Muscle of arm (tissue), 12 donors: ENCODE data around the gene BARX1. TPM values are rescaled to one million over a fixed set of nuclear protein-coding genes. Genes with fewer than 3 reads are reported as not detected.
"Not testable (repeated sequence)": the region's sequence is repeated elsewhere in the genome, so short reads cannot be mapped to it uniquely, and the experiment has no call there.

Source experiments
- DNase-seq: peaks from one replicate; pipeline ENCODE4 v3.0.0-alpha.2; 2013
- polyA plus RNA-seq, 12 donors: library from polyadenylated mRNA; unstranded; fragments of 120-200 nt; gene quantifications; one replicate each; pipeline ENCODE4 v1.2.1, GENCODE V29; 2013; ENCODE audit not compliant: insufficient read length in 12 of 12

The BARX1 gene
- polyA plus RNA-seq, 12 donors = 0.09 to 0.41 TPM; not detected in 10

DNA sequence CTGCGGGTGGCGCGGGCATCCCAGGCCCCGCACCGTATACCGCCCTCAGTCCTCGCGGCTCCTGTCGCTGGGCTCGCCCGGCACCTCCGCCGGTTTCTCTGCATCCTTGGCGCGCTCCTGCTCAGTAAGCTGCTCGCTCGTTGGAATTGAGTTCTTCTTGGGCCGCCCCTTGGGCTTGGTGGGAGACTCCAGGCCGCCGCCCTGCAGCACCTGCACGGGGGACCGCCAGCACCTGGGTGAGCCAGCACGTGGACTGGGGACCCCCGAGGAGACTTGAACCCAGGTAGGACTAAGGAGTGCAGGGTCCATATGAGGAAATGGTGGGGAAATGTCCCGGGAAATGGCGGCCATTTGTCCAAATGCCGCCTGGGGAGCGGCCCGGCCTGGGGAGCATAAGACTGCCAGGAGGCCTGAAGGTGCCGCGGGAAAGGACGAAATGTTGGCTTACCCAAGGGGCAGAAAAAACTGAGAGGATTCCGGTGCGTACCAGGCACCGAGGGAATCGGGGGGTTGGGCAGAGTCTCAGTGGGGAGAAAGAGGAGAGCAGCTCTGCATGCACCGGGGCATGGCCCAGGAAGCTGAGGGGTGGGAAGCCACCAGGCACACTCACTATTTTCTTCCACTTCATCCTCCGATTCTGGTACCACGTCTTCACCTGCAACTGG is 2.9 kb downstream of the BARX1 start:
- no peak for DNase-seq

DNA sequence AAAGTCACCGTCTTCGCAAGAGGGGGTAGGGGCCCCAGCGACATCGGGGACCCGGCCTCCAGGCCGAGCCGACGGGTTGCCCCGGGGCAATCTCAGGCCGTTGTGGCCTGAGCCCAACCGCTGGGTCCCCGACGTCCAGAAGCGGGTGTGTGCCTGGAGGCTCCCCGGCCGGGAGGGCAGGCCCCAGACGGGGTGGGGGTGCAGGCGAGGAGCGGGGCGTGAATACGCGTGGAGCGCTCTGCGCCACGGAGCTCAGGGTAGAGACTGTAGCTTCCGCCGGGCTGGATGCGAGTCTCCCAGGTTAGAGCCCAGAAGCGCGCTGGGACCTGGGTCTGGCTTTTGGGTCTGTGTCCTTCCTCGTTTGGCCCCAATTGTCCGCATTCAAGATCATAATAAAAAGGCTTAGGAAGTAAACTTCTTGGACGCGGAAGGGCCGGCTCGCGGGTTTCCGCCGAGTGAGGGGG is 3.5 kb downstream of the BARX1 start:
- no peak for DNase-seq

DNA sequence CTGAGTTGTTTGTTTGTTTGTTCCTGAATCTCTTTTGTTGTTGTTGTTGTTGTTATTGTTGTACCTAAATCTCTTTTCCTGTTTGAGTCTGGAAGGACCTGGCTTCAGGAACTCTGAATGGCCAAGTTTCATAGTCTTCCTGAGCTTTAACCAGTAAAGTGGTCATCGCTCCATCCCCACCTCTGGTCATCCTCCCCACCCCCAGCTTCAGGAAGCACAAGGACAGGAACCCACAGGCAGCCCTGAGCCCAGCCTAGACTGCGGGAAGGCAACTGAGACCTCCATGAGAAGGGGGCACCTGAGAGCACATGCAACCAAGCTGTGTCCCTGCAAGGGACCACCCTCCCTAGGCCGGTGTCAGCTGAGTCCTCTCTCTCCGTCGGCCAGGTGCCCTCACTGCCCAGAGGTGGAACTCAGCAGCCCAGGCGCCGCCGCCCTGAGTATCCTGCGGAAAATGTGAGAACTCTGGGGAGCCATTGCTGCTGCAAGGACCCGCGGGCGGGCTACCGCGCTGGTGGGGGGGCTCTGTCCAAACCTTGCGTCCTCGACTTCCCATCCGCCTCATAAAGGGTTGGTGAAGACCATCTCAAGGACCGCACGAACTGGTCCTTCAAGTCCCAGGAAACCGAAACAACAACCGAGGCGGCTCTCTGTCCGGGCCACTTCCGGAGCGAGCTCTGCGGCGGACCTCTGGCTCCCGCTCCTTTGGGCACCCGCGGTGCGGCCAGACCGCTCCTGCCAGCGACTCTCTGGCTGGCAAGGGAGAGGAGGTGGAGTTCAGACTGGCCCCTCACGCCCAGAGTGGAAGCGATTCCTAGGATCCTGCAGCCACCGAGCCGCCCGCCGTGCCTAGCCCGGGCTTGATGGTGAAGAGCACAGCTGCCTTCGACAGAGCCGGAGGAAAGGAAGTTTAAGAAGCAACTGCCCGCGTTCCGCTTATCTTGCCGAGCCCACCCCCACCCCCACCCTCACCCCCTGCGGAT is 4.2 kb downstream of the BARX1 start:
- no peak for DNase-seq

DNA sequence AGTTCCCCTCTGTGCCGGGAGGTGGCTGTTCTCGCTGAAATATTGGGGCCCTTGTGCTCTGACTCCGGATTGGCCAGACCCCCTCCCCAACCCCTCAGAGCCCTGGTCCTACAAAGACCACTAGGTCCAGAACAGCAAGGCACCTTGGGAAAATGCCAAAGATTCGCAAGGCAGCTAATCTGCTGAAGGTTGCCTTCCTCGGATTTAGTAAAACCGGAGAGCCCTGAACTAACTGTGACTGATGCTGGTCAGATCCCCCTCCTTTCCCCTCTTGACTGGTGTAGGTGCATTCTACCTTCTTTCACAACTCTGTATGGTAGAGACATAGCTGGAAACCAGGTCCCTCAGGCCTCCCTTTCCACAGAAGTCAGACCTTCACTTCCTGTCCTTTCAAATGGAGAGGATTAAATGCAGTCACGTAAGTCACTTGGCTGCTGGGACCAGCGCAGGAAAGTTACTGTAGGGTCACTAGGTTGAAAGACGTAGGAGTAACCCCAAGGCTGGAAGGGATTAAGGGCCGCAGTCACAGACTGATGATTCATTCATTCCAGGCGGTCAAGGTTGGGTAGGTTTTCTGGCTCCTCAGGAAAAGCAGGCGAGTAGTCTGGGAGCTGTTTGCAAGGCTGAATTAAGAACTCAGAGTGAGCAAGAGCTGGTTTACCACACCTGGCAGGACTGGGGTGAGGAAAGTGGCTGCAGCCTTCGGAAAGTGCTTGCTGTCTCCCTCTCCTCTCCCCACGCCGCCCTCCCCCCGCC is 5.3 kb downstream of the BARX1 start:
- DNase-seq = no peak

DNA sequence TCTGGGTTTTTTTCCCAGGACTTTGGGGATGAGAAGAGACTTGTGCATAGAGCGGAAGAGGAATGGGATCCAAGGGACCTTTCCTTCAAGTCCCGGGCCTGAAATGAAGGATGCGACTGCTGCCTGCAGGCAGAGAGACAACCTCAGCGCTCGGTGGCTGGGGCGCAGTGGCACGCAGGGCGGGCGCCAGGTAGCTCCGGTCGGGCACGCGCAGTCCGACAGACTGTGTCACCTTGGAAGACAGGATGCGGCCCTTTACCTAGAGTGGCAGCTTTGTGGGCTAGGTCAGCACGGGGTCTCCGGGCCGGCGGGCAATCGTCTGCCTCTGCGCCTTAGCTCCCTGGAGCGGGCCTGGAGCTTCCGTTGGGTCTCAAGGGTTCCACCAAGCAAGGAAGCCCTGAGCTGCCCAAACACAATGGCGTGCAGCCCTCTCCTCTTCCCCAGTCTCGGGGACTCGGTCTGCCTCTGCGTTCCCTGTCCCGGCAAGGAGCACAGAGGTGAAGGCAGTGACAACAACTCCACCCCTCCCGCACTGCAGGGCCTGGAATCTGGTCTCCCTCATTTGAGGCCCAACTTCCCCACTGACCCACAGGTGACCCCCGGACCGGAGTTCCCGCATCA is 6.0 kb downstream of the BARX1 start:
- no peak for DNase-seq

DNA sequence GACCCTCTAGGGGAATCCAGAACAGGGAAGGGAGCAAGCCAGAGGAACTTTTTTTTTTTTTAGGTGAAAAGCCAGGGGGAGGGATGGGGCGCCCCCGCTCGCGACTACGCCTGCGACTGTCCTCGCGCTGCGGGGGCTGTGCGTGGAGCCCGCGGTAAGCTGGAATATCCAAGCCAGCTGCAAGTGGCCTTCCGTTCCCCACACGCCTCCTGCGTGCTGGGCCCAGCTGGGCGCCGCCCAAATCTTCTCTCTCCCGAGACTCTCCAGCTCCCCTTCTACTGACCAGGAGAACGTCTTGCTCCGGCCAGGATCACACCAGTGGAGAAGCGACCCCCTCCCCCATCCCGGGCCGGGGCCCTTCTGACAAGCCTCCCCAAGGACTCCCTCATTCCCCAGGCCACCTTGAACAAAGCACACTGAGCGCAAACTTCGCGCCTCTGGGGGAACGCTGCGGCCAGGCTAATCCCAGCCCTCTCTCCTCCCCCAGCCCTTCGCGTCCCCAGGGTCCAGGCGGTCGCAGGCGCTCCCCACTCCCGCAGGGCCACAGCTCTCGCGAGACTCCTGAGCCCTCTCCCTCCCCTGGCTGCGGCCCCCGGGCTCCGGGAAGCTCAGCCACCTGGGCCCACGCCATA is 6.6 kb downstream of the BARX1 start:
- no peak for DNase-seq

DNA sequence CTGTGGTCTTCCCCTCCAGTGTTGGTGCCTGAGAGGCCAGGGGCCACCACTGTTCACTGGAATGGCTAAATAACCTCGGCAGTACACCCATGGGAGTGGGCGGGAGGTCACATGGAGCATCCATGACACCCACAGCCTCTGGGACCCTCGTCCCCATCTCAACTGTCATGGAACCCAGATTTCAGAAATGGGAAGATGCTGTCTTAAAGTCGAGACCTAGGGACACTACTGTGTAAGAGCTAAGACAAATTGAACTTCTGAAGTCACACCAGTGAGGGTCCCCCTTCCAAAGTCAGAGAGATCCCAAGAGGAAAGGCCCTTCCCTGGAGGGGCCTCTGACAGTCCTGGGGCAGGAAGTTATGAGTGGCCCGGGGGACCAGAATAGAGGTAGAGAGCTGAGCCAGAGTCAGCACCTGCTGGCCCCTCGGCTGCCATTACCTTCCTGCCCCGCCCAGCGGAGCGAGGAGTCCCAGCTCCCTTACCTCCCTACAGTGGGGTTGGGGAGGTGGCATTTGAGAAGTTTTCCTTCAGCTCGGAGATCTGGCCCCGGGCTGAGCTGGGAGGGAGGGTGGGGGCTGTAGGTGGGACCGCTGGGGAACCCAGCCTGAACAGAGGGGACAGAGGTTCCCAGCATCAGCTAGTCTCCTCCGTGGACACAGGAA is 7.6 kb downstream of the BARX1 start:
- DNase-seq = no peak

DNA sequence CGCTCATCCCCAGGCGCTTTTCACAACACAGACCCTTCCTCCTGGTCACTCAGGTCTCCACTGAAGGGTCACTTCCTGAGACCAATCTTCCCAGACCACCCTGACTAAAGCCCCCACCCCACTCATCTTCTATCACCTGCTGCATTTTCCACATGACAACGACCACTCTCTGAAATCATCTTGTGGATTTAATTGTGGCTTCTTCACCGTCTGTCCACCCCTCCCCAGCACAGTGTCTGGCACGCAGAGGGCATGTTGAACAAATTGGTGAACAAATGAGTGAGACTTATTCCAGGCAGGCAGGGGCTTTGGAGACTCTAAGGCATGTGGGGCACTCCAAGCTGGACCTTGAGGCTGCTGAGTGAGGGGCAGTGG is 8.8 kb downstream of the BARX1 start:
- DNase-seq = no peak

DNA sequence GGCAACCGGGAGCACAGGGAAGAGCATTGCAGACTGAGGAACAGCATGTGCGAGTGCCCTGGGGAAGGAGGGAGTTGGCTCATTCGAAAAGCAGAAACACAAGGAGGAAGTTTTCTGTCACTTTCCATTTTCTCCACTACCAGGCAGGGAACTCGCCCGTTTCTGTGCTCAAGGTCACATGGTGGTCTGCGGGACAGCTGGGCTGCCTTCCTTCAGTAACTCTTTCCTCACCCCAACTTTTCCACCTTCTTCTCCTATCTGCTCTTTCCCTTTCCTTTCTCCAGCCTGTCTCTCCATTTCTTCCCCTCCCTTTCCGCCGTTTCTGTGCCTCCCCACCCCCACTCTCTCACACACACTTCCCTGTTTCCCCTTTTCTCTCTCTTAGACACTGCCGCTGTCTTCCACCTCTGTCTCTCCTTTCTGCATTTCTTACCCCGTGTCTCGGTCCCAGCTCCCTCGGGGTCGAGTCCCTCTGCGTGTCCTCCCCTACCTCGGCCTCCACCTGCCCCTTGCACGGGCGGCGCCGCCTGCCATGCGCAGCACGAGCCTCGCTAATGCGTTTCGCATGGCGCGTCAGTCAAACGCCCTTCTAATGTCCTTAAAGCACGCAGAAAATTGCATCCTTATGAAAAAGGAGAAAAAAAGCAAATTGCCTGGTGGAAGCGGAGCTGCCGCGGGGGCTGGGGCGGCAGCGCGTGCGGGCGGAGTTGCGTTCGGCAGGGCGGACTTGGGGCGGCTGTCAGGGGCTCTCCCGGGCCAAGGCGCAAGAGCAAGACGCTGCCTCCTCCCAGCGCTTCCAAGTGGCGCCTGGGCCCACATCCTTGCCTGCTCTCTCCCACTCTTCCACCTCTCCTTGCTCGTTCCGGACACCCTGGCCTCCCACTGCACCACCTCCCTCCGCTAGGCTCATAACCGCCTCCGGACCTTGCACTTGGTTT is 9.5 kb downstream of the BARX1 start:
- no peak for DNase-seq

DNA sequence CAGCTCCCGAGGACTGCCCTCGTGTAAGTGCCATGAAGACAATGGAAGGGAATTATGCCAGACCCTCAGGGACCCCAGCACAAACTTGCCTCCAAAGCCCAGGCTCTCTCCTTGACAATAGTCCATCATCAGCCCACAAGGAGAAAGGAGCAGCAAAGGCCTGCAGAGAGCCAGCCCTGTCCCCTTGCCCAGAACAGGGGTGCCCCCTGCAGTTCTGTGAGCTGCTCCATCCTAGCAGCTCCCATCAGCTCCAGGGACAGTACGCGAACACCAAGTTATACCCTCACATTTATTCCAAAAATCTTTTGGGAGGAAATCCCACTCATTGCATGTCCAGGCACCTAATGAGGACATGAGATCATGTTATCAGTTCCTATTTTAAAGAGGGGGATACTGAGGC is 11.1 kb downstream of the BARX1 start:
- DNase-seq = no peak

DNA sequence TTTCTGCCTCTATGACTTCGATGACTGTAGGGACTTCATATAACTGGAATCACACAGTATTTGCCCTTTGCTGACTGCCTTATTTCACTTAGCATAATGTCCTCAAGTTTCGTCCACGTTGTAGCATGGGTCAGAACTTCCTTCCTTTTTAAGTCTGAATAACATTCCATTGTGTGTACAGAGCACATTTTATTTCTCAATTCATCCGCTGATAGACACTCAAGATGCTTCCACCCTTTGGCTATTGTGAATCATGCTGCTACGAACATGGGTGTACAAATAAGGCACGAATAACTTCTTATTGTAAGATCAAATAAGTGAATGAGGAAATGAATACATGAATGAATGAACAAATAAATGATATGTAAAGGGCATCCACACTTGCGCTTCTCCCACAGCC is 13.0 kb downstream of the BARX1 start:
- DNase-seq = no peak

DNA sequence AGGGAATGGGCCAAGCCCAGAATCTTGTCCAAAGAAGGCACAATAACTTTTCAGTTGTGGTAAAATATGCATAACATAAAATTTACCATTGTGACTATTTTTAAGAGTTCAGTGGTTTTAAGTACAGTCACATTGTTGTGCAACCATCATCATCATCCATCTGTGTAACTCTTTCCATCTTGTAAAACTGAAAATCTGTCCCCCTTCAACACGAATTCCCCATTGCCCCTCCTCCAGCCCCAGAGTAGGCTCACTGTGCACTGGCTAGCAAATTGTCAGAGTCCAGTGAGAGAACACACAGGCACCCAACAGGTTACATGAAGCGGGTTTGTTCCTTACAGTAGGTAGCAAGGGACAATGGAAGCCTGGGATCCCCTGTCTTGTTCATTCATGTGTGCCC is 13.7 kb downstream of the BARX1 start:
- DNase-seq = no peak

DNA sequence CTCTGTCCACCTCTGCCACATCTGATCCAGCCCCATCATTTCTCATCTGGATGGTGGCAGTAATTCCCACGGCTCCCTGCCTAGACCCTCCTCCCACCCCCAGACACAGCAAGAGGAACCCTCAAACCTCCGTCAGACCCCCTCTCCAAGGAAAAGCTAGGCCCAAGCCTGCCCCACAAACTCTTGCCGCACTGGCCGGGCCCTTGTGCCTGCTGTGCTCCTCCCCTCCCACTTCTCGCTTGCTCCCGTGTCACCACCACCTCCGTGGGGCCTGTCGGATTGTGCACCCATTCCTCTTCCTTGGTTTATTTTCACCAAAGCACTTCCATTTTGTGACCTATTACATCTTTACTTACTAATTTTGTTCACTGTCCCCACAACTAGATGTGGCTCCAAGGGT is 14.2 kb downstream of the BARX1 start:
- DNase-seq = no peak

DNA sequence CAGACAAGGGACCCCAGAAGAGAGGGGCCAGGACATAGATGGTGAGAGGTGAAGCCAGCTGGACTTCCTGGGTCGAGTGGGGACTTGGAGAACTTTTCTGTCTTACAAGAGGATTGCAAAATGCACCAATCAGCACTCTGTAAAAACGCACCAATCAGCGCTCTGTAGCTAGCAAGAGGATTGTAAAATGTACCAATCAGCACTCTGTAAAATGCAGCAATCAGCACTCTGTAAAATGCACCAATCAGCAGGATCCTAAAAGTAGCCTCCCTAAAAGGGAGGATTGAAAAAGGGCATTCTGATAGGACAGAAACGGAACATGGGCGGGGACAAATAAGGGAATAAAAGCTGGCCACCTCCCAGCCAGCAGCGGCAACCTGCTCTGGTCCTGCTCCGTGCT is 15.6 kb downstream of the BARX1 start:
- not testable (repeated sequence) for DNase-seq

DNA sequence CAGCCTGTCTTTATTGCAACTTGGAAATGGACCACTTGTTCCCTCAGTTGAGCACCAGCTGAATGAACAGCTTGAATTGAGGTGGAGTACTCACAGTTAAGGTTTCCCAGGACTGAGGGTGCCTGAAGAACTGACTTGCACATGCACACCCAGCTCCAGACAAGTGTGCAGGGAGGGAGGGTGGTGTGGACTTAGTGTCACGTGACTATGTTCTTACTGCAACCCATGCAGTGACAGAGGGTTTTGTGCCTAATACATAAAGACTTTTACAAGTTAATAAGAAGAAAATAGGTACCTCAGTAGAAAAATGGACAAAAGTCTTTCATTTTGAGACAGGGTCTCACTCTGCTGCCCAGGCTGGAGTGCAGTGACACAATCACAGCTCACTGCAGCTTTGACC is 18.0 kb downstream of the BARX1 start:
- DNase-seq = no peak

DNA sequence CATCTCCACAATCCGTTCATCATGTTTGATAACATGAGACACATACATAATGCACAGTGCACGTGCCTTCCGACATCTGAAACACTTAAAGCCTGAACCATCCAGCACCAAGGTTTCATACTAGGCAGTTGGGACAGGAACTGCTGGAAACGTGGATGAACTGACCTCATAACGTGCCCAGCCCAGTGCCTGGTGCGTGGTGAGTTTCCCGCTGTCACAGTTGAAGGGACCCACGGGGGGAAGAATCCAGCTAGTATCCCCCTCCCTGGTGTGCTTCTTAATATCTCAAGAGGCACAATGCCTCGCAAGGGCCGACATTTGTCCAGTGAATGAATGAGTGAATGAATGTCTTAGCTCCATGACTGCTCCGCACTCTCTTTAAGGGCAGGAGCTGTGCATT is 23.2 kb downstream of the BARX1 start:
- no peak for DNase-seq

DNA sequence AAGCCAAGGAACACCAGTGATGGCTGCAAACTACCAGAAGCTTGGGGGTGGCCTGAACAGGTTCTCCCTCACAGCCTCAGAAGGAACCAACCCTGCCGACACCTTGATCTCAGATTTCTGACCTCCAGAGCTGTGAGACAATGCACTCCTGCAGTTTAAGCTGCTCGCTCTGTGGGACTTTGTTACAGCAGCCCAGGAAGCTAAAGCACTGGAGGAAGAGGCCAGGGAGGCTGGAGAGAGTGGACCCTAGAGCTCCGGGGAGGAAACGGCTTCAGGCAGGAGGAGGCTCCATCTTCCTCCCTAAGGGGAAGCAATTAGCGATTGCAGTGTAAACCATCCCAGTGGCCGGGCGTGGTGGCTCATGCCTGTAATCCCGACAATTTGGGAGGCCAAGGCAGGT is 25.1 kb downstream of the BARX1 start:
- DNase-seq = no peak

DNA sequence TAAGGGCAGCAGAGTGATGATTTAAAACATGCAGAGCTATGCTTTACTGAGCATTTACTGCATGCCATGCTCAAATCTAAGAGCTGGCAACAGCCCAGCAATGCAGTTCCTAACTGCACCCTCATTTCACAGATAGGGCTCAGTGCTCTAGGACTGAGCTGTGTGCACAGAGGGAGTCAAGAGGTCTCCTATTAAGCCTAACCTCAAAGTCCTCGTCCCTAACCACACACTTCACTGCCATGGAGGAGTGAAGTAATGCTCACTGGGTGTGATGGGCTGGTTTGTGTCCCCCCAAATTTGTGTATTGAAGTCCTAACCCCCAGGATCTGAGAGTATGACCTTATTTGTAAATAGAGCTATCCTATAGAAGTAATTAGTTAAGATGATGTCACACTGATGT is 25.9 kb downstream of the BARX1 start:
- DNase-seq = no peak

DNA sequence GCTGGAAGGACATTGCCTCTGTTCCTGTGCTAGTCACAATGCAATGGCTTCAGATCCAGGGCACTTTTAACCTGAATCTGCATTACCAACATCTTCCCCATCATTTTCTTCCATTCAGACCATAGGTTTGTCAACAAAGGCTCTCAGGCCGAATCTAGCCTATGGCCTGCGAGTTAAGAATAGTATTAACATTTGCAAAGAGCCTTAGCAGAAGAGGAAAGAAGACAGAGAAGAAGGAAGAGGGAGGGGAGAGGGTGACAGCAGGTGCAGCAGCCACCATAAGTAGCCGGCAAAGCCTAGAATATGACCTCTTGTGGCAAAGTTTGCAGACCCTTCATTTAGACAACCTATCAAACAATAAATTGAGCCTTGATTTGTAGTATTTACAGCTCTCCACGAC is 32.6 kb downstream of the BARX1 start:
- DNase-seq = no peak
